Fibroblast of the aortic adventitia (primary cell): ENCODE results near the gene GRB10. TPM values are rescaled to one million over a fixed set of nuclear protein-coding genes. Genes with fewer than 3 reads are reported as not detected.

Experiments used
- DNase-seq: peaks from one replicate; pipeline ENCODE4 v3.0.0-alpha.2; 2010; ENCODE audit warnings: low read depth
- H3K4me3 ChIP-seq: 2 replicates; pipeline ENCODE4 v1.5.1; 2011; ENCODE audit warnings: low read depth, mild to moderate bottlenecking, control low read depth, low read length, moderate library complexity
- CTCF ChIP-seq: IDR thresholded peaks from 2 replicates; pipeline ENCODE4 v1.5.1; 2011; ENCODE audit warnings: mild to moderate bottlenecking, low read length, control low read depth, inconsistent platforms; ENCODE audit not compliant: insufficient read depth
- total RNA-seq: library from RNA; depleted of rRNA; stranded (reverse); fragments of >200 nt; gene quantifications from 2 replicates; pipeline ENCODE4 v1.2.3, GENCODE V29; 2012; ENCODE audit warnings: low replicate concordance

GRB10 gene
- total RNA-seq, 1 donor: 39.1 TPM

- H3K4me3 ChIP-seq: no peak overlapping the region
- no peak for TF ChIP-seq CTCF
These were observed 31.5 kb upstream of the GRB10 start for GRCh38 chr7:50814166-50814565.

GRCh38 chr7:50812841-50813475 is 30.3 kb upstream of the GRB10 start:
- no peak overlapping the region for H3K4me3 ChIP-seq
- TF ChIP-seq CTCF: no peak
- peak; percentile 89 for DNase-seq

More at GRCh38 chr7:50814166-50814565, 31.5 kb upstream of the GRB10 start:
- DNase-seq: no peak

GRCh38 chr7:50812094-50812493 is 29.4 kb upstream of the GRB10 start:
- no peak for TF ChIP-seq CTCF
- DNase-seq: no peak
- H3K4me3 ChIP-seq: no peak overlapping the region

- DNase-seq: no peak
- H3K4me3 ChIP-seq: no peak overlapping the region
- no peak for TF ChIP-seq CTCF
These were observed 25.7 kb upstream of the GRB10 start for GRCh38 chr7:50808282-50808888.

- no peak for TF ChIP-seq CTCF
- no peak overlapping the region for H3K4me3 ChIP-seq
- DNase-seq: peak; percentile 38
These were observed 24.5 kb upstream of the GRB10 start for GRCh38 chr7:50807026-50807730.

GRCh38 chr7:50806143-50806542 is 23.4 kb upstream of the GRB10 start:
- no peak for DNase-seq
- no peak overlapping the region for H3K4me3 ChIP-seq
- TF ChIP-seq CTCF: no peak
